ENCODE results near the gene PRDM8.

PRDM8 gene

GRCh38 chr4:80202190-80202711, 4.9 kb downstream of the PRDM8 start:
- peak; percentile 77 to 82 for DNase-seq

GRCh38 chr4:80202741-80203553, 5.6 kb downstream of the PRDM8 start:
- DNase-seq = peak; percentile 48 to 51

GRCh38 chr4:80204433-80205011, 7.2 kb downstream of the PRDM8 start:
- DNase-seq = no peak

- no peak for DNase-seq
Measured at GRCh38 chr4:80206111-80206510, 8.8 kb downstream of the PRDM8 start.

- no peak for DNase-seq
Measured at GRCh38 chr4:80206521-80207171, 9.3 kb downstream of the PRDM8 start.

- DNase-seq = no peak
Measured at GRCh38 chr4:80207172-80207583, 9.9 kb downstream of the PRDM8 start.

- DNase-seq = no peak
Measured at GRCh38 chr4:80207664-80208063, 10.4 kb downstream of the PRDM8 start.

GRCh38 chr4:80208610-80209339, 11.5 kb downstream of the PRDM8 start:
- no peak for DNase-seq

GRCh38 chr4:80209340-80209701, 12.0 kb downstream of the PRDM8 start:
- DNase-seq = no peak

- no peak for DNase-seq
Measured at GRCh38 chr4:80210549-80210948, 13.2 kb downstream of the PRDM8 start.

- DNase-seq = no peak
Measured at GRCh38 chr4:80213117-80213815, 16.0 kb downstream of the PRDM8 start.

- no peak for DNase-seq
Measured at GRCh38 chr4:80215449-80216052, 18.2 kb downstream of the PRDM8 start.

GRCh38 chr4:80216100-80216761, 18.9 kb downstream of the PRDM8 start:
- DNase-seq = no peak

- DNase-seq = no peak
Measured at GRCh38 chr4:80219301-80220025, 22.2 kb downstream of the PRDM8 start.

GRCh38 chr4:80220711-80221110, 23.4 kb downstream of the PRDM8 start:
- DNase-seq = no peak

GRCh38 chr4:80221161-80221560, 23.9 kb downstream of the PRDM8 start:
- no peak for DNase-seq

- no peak for DNase-seq
Measured at GRCh38 chr4:80225595-80225994, 28.3 kb downstream of the PRDM8 start.

- no peak for DNase-seq
Measured at GRCh38 chr4:80226094-80226493, 28.8 kb downstream of the PRDM8 start.

GRCh38 chr4:80228460-80228859, 31.2 kb downstream of the PRDM8 start:
- no peak for DNase-seq

- no peak for DNase-seq
Measured at GRCh38 chr4:80229128-80229527, 31.8 kb downstream of the PRDM8 start.

- DNase-seq = no peak
Measured at GRCh38 chr4:80229590-80229989, 32.3 kb downstream of the PRDM8 start.
